ENCODE data around the gene TTC39C. TPM values are rescaled to one million over a fixed set of nuclear protein-coding genes. Genes with fewer than 3 reads are reported as not detected.

TTC39C gene
- total and polyA plus RNA-seq, 2 experiments from 2014 or later, result 23.9 to 41.6 TPM

DNA sequence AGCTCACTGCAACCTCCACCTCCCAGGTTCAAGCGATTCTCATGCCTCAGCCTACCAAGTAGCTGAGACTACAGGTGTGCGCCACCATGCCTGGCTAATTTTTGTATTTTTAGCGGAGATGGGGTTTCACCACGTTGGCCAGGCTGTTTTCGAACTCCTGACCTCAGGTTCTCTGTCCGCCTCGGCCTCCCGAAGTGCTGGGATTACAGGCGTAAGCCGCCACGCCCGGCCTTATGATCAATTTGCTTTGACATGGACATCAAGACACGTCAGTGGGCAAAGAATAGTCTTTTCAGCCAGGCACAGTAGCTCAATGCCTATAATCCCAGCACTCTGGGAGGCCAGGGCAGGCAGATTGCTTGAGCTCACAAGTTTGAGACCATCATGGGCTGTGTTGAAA lies 76.3 kb downstream of the TTC39C start:
- DNase-seq (ENCODE audit: low spot score), result no peak
- no peak overlapping the region for H2AFZ ChIP-seq
- no peaks in the 10 kb centered on the region for H3K27me3 ChIP-seq
- H3K4me2 ChIP-seq, result no peak overlapping the region
- H3K4me1 ChIP-seq (ENCODE audit: insufficient read depth), result no peaks in the 10 kb centered on the region
- no peaks in the 10 kb centered on the region for H3K9me2 ChIP-seq (replicated peaks; ENCODE audit: insufficient read depth)
- no peaks in the 10 kb centered on the region for H4K20me1 ChIP-seq (ENCODE audit: insufficient read depth, poor library complexity, severe bottlenecking)
- H3K4me3 ChIP-seq, result no peak overlapping the region
- no peak overlapping the region for H3K27ac ChIP-seq
- no peaks in the 10 kb centered on the region for H3K79me2 ChIP-seq
- H3K9me3 ChIP-seq (ENCODE audit: low read depth), result no peaks in the 10 kb centered on the region
- TF ChIP-seq CTCF (IDR thresholded peaks at IDR 0.05; ENCODE audit: poor library complexity) (no peak), EZH2 (IDR thresholded peaks at IDR 0.05; ENCODE audit: borderline replicate concordance) (no peak), EZH2phosphoT487 (IDR thresholded peaks at IDR 0.05; ENCODE audit: low read depth, severe bottlenecking, unreplicated experiment) (no peak)
- H3K36me3 ChIP-seq (replicated peaks; ENCODE audit: insufficient read depth, low read depth), result no peaks in the 10 kb centered on the region
- 96% methylated on average over 13 of the region's 13 CpGs for WGBS (ENCODE audit: low lambda C conversion rate, missing lambda C conversion rate)

GRCh38 chr18:24094561-24094960 lies 80.0 kb downstream of the TTC39C start:
- Histone ChIP-seq H3K9me3 (ENCODE audit: low read depth) (no peaks in the 10 kb centered on the region), H3K9me2 (replicated peaks; ENCODE audit: insufficient read depth) (no peaks in the 10 kb centered on the region), H3K79me2 (no peaks in the 10 kb centered on the region), H2AFZ (no peak overlapping the region), H3K27me3 (no peaks in the 10 kb centered on the region), H3K4me1 (ENCODE audit: insufficient read depth) (no peaks in the 10 kb centered on the region), H4K20me1 (ENCODE audit: insufficient read depth, poor library complexity, severe bottlenecking) (no peaks in the 10 kb centered on the region), H3K36me3 (replicated peaks; ENCODE audit: insufficient read depth, low read depth) (peaks cover 4% of the 10 kb centered on the region), H3K4me3 (no peak overlapping the region), H3K4me2 (no peak overlapping the region), H3K27ac (no peak overlapping the region)
- no peak for DNase-seq (ENCODE audit: low spot score)
- TF ChIP-seq EZH2 (IDR thresholded peaks at IDR 0.05; ENCODE audit: borderline replicate concordance) (no peak), EZH2phosphoT487 (IDR thresholded peaks at IDR 0.05; ENCODE audit: low read depth, severe bottlenecking, unreplicated experiment) (no peak), CTCF (IDR thresholded peaks at IDR 0.05; ENCODE audit: poor library complexity) (no peak)

DNA sequence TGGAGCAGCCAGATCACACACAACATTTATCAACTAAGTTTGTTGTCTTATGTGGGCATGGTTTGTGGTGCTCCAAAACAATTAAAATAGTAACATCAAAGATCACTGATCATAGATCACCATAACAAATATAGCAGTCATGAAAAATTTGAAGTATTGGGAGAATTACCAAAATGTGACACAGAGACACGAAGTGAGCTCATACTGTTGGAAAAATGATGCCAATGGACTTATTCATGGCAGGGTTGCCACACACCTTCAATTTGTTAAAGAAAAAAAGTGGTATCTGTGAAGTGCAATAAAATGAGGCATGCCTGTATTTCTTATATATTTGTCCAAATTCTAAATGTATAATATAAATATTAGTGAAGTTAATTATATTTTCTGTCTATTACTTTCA lies 81.4 kb downstream of the TTC39C start:
- Histone ChIP-seq H3K79me2 (no peaks in the 10 kb centered on the region), H3K9me3 (ENCODE audit: low read depth) (no peaks in the 10 kb centered on the region), H3K4me3 (no peak overlapping the region), H3K36me3 (replicated peaks; ENCODE audit: insufficient read depth, low read depth) (peaks cover 4% of the 10 kb centered on the region), H3K4me2 (no peak overlapping the region), H2AFZ (no peak overlapping the region), H3K27me3 (no peaks in the 10 kb centered on the region), H3K9me2 (replicated peaks; ENCODE audit: insufficient read depth) (no peaks in the 10 kb centered on the region), H3K27ac (no peak overlapping the region), H3K4me1 (ENCODE audit: insufficient read depth) (no peaks in the 10 kb centered on the region), H4K20me1 (ENCODE audit: insufficient read depth, poor library complexity, severe bottlenecking) (no peaks in the 10 kb centered on the region)
- WGBS (ENCODE audit: low lambda C conversion rate, missing lambda C conversion rate), result 100% methylated on average over 1 of the region's 1 CpG
- DNase-seq (ENCODE audit: low spot score), result no peak
- no peak for TF ChIP-seq CTCF (IDR thresholded peaks at IDR 0.05; ENCODE audit: poor library complexity)
- TF ChIP-seq EZH2 (IDR thresholded peaks at IDR 0.05; ENCODE audit: borderline replicate concordance), result no peak
